HG02798 (cell line): ENCODE results near the gene MEX3D.
"Not testable (repeated sequence)": the region's sequence is repeated elsewhere in the genome, so short reads cannot be mapped to it uniquely, and the experiment has no call there.

Experiments
- ATAC-seq: cut with Tn5 transposase; IDR thresholded peaks from one replicate; pipeline ENCODE4 v1.9.1; 2021; ENCODE audit warnings: mild to moderate bottlenecking; ENCODE audit not compliant: unreplicated experiment, poor library complexity

The MEX3D gene

DNA sequence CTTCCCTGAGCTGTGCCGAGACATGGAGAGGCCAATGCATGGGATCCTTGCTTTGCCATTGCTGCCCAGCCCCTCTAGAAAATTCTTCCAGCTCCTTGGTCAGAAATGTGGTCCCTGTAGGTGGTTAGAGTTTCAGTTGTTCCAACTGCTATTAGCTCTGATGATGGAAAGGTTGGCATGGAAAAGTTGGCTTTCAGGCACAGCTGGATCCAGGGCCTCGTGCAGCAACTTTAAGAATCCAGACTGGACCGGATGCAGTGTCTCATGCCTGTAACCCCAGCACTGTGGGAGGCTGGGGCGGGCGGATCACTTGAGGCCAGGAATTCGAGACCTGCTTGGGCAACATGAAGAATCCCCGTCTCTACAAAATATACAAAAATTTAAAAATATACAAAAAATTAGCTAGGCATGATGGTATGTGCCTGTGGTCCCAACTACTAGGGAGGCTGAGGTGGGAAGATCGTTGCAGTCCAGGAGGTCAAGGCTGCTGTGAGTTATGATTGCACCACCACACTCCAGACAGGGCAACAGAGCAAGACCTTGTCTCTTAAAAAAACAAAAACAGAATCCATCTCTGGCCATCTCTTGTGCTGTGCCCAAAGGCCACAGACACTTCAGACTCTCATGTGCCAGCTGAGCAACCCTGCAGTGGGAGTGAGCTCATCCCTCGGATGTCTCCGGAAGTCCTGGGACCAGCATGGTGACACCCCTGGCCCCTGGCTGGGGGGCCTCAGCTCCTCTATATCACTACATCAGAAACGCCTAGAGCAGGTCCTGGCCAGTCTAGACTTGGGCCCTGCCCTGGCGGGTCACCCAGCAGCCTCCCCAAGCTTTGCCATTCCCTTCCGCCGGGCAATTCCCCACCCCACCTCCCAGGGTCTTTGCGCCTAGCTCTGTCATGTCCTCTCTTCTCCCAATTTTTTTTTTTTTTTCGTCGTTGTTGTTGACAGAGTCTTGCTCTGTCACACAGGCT lies 16.8 kb downstream of the MEX3D start:
- ATAC-seq: no peak

DNA sequence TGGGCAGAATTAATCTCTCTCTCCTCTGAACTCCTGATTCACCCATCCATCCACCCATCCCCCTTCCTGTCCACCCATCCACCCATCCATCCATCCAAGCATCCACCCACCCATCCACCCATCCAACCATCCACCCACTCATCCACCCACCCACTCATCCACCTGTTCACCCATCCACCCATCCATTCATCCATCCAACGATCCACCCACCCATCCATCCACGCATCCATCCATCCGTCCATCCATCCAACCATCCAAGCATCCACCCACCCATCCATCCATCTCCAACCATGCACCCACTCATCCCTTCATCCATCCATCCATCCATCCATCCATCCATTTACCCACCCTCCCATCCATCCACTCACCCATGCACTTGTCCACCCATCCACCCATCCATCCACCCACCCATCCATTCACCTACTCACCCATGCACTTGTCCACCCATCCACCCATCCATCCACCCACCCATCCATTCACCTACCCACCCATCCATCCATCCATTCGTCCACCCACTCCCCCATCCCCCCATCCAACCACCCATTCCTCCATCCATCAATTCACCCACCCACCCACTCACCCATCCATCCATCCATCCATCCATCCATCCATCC lies 18.7 kb downstream of the MEX3D start:
- ATAC-seq: no peak

DNA sequence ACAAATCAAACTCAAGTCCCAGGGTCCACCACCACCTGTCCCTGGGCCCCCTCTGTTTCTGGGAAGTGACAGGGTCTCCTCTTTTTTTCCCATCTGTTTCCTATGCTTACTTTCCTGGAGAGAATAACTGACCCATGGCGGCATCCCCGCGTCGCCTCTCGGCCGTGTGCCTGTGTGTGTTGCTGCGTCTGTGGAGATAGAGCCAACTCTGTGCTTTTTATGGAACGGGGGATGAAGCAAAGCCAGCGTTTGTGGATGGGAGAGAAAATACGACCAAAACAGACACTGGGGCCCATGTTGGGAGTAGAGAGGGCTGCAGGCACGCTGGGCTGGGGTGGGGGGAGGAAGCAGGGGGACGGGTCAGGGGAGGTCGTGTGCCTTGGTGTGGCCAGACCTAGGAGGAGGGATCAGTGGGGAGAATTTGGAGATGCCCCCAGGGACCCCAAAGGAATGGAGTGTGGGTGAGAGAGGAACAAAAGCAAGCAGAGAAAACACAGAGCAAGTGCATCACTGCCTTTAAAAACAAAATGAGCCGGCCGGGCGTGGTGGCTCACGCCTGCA lies 27.7 kb downstream of the MEX3D start:
- no peak for ATAC-seq

DNA sequence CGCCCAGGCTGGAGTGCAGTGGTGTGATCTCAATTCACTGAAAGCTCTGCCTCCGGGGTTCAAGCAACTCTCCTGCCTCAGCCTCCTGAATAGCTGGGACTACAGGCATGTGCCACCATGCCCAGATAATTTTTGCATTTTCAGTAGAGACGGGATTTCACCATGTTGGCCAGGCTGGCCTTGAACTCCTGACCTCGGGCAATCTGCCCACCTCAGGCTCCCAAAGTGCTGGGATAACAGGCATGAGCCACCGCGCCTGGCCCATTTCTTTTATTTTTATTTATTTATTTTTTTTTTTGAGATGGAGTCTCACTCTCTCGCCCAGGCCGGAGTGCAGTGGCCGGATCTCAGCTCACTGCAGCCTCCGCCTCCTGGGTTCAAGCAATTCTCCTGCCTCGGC lies 28.4 kb downstream of the MEX3D start:
- ATAC-seq: not testable (repeated sequence)

DNA sequence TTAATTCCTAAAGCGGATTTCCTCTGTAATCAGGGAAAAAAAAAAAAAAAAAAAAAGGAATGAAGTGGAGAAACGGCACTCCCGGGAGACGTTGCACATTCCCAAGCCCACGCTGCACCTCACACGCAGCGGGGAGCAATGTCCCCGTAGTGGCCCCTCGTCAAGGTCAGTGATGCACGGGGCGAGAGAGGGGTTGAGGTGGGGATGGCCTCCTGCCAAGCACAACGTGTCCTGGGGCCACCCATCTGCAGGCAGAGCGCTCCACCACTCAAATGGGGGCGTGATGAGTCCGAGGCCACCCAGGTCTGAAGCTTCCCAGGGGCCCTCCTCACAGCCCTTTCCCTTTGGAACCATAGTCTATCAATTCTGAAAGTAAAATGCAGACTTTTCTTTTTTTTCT lies 29.1 kb downstream of the MEX3D start:
- no peak for ATAC-seq

DNA sequence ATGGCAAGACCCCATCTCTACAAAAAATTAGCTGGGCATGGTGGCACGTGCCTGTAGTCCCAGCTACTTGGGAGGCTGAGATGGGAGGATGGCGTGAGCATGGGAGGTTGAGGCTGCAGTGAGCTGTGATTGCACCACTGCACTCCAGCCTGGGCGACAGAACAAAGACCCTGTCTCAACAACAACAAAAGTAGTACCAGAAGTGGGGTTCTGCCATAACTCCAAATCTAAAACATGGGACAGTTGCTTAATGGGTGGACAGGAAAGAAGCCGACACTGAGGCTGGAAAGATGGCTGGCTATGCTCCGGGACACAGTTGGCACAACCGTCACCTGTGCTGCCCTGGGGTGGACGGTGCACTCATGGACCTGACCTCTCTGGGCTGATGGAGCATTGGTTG lies 32.4 kb downstream of the MEX3D start:
- ATAC-seq: not testable (repeated sequence)

DNA sequence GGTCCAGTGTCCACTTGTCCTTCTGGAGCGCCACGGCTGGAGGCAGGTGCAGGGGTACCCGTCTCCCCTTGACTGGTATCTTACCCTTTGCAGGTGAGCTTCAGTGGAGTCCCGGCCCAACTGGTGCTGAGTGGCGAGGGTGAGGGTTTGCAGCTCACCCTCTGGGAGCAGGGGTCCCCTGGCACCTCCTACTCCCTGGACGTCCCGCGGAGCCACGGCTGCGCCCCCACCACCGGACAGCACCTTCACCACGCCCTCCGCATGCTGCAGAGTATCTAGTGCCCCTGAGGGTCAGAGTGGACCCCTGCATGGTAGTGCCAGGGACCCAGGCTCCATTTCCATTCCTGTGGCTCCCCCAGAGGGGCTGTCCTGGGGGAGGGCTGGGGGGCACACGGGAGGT lies 33.2 kb downstream of the MEX3D start:
- no peak for ATAC-seq

DNA sequence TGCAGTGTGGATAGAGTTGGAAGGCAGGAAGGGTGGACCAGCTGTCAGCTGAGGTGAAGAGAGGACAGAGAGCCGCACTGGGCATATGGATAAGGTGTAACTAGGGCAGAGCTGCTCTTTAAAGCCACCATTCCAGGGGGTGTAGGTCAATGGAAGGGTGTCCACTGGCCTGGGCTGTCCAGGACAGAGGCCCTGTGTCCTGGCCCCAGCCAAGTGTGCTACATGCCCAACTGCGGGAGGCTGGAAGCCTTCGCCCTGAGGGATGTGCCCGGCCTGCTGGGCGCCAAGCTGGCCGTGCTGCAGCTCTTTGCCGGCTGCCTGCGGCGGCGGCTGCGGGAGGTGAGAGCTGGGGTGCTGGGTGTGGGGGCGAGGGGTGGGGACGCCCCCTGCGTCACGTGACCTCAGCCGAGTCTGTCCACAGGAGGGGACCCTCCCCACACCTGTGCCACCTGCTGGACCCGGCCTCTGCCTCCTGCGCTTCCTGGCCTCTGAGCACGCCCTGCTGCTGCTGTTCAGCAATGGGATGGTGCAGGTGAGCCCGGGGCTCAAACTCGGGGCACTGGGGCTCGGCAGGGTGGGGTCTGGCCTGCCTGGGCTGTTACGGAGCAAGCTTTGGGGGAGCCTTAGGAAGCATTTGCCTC lies 34.5 kb downstream of the MEX3D start:
- ATAC-seq: no peak

DNA sequence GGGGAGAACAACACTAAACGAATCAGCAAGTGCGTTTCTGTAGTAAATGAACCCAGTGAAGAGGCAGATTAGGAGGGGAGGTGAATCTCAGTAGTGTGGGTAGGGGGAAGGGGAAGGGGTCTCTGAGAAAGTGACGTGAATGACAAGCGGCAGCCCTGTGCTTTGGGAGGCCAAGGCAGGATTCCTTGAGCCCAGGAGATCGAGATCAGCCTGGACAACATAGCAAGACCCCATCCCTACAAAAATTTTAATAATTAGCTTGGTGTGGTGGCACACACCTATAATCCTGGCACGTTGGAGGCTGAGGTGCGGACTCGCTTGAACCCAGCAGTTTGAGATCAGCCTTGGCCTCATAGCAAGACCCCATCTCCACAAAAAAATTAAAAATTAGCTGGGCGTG lies 36.1 kb downstream of the MEX3D start:
- no peak for ATAC-seq

DNA sequence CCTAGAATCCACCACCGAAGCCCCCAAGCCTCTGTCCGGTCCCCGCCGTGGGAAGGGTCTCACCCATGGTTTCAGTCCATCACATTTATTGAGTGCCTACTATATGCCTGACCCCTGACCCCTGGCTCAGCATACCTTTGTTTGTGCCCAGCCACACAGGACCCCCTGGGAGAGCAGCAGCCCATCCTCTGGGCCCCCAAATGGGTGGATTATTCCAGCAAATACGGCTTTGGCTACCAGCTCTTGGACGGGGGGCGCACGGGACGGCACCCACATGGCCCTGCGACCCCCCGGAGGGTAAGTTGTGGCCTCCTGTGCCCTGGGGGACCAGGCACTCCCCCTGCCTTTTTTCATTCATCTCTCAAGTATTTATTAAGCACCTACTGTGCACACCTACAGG lies 36.5 kb downstream of the MEX3D start:
- no peak for ATAC-seq

DNA sequence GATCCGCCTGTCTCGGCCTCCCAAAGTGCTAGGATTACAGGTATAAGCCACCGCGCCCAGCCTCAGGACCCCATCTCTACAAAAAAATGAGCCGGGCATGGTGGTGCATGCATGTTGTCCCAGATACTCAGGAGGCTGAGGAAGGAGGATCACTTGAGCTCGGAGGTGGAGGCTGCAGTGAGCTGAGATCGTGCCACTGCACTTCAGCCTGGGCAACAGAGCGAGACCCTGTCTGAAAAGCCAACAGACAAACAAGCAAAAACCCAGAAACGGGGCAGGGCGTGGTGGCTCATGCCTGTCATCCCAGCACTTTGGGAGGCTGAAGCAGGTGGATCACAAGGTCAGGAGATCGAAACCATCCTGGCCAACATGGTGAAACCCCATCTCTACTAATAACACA lies 37.3 kb downstream of the MEX3D start:
- ATAC-seq: not testable (repeated sequence)

DNA sequence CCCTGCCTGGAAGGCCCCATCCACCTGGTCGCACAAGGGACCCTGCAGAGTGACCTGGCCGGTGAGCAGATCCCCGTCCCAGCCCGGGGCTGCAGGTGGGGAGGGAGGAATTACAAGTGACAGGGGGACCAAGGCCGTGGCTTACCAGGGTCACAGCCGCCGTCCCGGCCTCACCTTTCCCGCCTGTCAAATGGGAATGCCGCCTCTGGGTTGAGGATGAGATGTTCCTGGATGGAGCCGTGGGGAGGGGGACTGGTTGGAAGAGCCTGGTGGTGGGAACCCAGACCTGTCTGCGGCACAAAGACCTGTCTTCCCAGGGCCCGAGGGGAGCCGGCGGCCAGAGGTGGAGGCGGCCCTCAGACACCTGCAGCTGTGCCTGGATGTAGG lies 38.7 kb downstream of the MEX3D start:
- ATAC-seq: no peak

DNA sequence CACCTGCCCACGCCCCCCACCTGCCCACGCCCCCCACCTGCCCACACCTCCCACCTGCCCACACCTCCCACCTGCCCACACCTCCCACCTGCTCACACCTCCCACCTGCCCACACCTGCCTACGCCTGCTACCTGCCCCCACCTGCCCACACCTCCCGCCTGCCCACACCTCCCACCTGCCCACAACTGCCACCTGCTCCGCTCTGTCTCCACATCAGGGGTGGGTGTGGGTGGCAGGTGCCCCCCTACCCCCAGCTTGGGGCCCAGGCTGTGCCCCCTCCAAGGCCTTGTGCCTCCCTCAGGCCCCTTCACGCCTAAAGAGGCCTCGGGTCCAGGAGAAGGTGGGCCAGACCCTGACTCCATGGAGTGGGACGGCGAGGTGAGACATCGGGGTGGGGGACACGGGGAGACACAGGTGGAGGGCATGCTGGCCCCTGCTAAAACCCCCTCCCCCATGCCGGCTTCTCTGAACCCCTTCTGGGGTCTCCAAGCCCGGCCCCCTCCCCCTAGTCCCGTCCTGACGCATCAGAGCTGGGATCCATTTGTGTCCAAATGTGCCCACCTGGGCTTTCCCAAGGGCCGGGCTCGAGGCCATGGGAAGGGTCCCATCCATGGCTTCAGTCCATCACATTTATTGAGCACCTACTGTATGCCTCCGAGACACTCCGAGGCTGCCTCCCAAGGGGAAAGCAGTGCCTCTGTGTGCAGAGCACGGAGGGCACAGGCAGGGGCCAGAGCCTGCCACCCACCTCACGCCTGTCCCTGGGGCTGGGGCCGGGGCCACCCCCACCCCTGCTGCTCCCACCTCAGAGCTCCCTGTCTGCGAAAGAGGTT lies 39.3 kb downstream of the MEX3D start:
- no peak for ATAC-seq

DNA sequence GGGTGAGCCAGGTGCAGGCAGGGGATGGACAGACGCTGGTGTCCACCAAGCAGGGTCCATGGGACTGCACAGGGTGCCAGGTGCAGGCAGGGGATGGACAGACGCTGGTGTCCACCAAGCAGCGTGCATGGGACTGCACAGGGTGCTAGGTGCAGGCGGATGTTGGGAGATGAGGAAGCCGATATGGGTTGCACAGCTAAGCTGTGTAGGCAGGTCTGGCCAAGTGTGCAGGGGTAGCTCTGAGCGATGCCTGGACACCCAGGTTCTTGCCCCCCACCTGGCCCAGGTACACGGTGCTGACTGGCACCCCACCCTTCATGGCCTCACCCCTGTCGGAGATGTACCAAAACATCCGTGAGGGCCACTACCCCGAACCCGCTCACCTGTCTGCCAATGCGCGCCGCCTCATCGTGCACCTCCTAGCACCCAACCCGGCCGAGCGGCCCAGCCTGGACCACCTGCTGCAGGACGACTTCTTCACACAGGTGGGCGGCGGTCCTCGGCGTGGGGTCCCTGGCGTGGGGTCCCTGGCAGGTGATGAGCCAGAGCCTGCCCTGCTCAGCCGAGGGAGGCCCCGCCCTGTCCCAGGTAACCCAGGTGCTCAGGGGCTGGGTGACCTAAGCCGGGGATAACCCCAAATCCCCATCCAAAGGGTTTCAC lies 40.3 kb downstream of the MEX3D start:
- no peak for ATAC-seq

DNA sequence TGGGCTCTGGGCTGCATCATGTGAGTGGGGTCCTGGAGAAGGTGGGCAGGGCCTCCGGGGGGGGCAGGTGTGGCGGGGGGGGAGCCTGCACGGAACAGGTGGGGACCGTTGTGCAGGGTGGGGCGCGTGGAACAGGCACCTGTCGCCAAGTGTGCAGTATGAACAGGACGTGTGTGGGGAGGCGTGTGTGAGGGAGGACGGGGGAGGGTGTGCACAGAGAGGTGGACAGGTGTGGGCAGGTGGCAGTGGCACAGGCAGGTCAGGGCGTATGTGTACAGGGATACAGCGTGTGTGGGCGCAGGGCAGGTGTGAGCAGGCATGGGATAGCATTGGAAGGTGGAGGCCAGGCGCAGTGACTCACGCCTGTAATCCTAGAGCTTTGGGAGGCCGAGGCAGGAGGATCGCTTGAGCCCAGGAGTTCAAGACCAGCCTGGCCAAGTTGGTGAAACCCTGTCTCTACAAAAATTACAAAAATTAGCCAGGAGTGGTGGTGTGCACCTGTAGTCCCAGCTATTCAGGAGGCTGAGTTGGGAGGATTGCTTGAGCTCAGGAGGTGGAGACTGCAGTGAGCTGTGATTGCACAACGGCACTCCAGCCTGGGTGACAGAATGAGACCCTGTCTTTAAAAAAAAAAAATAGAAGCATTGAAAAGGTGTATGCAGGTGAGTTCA lies 41.0 kb downstream of the MEX3D start:
- no peak for ATAC-seq

DNA sequence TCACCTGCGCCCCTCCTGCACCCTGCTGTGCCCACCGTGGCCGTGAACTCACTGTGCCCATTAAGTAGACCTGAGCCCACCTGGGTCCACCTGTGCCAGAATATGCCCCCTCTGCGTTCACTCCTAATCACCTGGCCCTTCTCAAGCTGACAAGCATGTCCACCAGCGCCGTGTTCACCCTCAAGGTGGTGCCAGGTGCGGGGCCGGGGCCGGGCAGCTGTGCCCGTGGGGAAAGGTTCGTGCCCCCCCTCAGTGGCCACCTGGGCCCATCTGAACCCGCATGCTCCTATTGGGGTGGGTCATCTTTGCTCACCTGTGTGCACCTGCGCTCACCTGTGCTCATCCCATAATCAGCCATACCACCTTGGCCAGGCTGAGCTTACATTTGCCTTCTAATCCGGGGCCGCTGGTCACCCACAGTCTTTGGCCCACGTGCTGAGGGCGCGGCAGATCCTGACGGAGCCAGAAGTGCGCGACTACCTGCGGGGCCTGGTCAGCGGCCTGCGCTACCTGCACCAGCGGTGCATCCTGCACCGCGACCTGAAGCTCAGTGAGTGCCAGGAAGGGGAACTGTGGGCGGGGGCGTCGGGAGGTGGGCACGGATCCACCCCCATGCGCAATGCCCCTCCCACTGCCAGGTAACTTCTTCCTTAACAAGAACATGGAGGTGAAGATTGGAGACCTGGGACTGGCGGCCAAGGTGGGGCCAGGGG lies 41.9 kb downstream of the MEX3D start:
- no peak for ATAC-seq

DNA sequence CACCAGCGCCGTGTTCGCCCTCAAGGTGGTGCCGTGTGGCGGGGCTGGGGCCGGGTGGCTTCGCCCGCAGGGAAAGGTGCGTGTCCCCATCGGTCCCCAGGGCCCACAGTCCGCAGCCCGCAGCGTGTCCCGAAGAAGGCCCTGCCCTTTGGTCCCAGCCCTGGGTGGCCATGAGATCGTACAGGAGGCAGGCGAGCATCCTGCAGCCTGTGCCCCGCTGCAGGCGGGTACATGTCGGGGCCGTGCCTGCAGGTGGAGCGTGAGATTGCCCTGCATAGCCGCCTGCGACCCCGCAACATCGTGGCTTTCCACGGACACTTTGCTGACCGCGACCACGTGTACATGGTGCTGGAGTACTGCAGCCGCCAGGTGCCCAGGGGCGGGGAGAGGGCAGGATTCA lies 42.8 kb downstream of the MEX3D start:
- ATAC-seq: no peak

DNA sequence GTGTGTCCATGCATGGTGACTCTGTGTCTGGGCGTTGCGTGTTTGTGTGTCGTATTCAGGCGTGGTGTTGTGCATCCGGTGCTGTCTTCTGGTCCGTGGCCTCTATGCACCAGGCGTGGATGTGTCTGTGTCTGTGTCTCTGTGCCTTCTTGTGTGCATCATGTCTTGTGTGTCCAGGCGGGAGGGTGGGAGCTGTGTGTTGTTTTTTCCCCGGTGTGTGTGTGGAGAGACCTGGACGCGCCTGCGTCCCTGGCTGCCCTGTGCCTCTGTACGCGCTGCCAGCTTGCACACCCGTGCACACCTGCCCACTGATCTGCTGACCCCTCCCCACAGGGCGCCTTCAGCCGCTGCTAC lies 43.2 kb downstream of the MEX3D start:
- ATAC-seq: no peak
